ENCODE results near the gene GABRR2.

GABRR2 gene

GRCh38 chr6:89291256-89291819, 23.8 kb downstream of the GABRR2 start:
- no peak for DNase-seq (ENCODE audit: low read depth)

GRCh38 chr6:89290401-89291155, 24.5 kb downstream of the GABRR2 start:
- DNase-seq (ENCODE audit: low read depth) = no peak

- DNase-seq (ENCODE audit: low read depth) = no peak
These were observed 25.4 kb downstream of the GABRR2 start for GRCh38 chr6:89289710-89290109.

DNA sequence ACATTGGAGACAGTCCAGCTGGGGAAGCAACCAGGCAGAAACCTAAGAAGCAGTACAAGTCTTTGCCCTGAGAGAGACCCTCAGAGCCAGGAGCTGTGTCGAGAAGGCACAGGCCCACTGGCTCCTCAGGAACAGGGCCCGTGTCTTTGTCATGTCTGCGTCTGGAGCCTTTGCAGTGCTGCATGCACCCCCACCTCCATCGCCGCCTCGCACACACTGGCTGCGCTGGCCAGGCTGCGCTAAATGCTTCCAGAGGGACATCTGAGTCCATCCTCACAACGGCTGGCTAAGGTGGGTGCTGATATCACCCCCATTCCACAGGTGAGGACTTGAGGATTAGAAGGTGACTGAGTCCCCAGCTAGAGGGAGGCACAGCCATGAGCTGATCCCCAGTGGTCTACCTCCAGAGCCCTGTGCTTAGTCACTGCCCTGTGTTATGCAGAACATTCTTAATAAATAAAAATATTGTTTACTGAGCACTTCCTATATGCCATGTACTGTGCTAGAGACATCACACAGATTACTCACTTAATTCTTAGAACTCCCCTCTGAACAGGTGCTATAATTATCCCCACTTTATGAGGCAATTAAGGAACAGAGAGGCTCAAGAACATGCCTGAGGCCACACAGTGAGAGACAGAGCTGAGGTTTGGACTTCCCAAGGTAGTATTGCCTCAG, 27.6 kb downstream of the GABRR2 start:
- no peak for DNase-seq (ENCODE audit: low read depth)

GRCh38 chr6:89286516-89286915, 28.6 kb downstream of the GABRR2 start:
- DNase-seq (ENCODE audit: low read depth) = no peak

GRCh38 chr6:89284963-89285735, 29.9 kb downstream of the GABRR2 start:
- DNase-seq (ENCODE audit: low read depth) = no peak

DNA sequence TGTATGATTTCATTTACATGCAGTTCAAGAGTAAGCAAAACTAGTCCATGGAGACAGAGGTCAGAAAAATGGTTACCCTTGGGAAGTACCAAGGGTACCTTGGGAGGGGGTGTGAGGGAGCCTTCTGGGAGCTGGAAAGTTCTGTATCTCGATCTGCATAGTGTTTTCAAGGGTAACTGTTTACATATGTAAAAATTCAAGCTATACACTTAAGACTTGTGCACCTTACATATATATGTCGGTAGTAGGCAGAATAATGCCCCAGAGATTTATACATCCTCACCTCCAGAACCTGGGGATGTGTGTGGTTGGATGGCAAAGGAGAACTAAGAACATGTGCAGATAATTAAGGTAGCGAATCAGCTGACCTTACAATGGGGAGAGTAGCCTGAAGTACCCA, 31.0 kb downstream of the GABRR2 start:
- no peak for DNase-seq (ENCODE audit: low read depth)

DNA sequence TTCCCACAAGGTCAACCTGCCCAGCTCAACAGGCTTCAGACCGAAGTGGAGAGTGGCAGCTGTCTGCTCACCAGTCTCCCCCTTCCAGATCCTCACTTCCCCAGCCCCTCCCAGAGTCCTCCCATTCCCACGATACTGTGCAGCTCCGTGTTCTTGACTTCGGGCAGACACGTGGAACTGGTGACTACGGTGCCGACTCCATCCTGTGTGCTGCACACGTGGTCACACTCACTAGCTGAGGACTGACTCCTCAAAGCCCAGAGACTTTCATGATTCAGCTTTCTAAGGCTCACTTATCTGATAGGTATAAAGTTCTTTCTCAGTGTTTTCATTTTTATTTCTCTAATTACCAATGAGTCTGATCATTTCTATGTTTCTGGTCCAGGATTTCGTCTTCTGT, 32.4 kb downstream of the GABRR2 start:
- DNase-seq (ENCODE audit: low read depth) = no peak

- DNase-seq (ENCODE audit: low read depth) = no peak
These were observed 33.3 kb downstream of the GABRR2 start for GRCh38 chr6:89281779-89282246.

DNA sequence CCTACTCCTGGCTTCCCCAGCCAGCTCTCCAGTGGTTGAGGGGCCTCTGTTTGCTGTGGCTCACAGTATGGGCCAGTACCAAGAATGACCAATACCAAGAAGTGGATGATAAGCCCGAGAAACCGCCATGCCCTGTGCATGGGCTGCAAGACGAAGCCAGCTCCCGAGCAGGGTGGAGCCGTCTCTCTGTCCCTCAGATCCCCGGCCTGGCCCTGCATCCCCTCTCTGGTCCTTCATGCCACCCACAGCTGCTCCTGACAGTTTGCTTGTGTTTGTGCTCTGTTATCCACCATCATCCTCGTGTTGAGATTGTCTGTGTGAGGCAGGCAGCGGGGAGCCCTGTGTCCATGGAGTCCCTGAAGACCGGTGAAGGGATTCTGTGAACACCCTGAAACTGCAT, 36.1 kb downstream of the GABRR2 start:
- no peak for DNase-seq (ENCODE audit: low read depth)

DNA sequence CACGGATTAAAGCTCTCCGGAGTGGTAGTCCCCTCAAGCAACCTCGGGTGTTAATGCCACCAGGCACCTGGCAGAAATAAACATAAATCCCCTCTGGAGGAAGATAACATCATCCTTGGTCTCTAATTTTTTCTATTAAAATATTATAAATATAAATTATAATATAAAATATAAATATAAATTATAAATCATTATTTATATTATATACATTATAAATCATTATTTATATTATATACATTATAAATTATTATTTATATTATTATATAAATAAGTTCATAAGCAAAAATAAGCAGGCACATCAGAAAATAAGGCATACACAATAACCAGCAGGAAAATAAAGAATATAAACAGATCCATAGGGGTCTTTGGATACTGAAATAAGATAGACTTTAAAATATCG, 39.2 kb downstream of the GABRR2 start:
- DNase-seq (ENCODE audit: low read depth) = no peak

DNA sequence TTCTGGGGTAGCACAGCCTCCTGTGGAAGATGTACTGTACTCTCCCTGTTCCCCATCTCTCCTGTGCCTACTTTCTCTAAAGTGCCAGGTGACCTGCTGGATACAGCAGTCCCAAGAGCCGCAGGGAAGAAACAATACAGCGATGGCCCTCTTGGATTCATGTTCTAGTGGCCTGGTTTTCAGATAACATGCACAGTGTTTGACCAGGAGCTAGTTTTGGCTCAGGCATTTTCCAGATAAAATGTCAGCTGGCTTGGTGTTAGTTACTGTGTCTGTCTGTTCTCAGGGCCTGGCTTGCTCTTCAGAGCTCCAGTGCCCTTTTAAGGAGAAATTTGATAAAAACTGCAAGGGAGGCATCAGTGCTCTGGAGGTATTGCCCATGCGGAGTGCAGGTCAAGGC, 41.3 kb downstream of the GABRR2 start:
- DNase-seq (ENCODE audit: low read depth) = no peak

DNA sequence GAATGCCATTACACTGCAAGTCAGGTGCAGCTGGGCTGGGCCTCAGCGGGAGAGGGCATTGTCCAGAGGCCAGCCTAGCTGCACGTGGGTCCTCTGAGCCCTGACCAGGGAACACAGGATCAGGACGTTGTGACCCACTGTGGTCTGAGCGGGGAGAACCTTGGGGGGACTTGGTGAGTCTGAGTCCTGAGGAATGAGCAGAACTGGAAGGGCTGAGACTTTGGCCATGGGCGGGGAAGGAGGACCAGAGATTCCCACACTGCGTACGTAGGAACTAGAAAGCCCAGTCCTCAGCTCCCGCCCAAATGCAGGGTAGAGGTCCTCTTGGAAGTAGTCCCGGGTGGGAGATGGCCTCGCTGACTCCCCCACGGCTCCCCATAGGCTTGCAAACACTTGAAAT, 42.5 kb downstream of the GABRR2 start:
- DNase-seq (ENCODE audit: low read depth) = no peak

- DNase-seq (ENCODE audit: low read depth) = no peak
These were observed 44.0 kb downstream of the GABRR2 start for GRCh38 chr6:89270951-89271721.

GRCh38 chr6:89269981-89270380, 45.1 kb downstream of the GABRR2 start:
- no peak for DNase-seq (ENCODE audit: low read depth)

DNA sequence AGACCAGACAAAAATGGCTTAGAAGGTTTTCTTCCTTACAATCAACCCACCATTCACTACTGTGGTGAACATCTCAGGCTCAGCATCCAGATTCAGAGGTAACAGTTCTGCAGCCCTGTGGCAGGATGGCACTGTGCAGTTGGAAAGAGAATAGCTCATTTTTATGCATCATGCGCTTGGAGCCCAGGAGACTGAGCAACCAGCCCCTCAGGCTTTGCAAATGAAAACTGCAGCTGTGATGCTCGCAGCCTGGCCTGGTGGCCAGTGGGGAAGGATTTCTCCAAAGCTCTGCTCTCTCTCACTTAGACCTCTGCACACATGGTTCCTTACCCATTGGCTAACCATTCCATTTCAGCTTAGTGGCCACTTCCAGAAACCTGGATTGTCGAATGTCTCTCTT, 45.8 kb downstream of the GABRR2 start:
- no peak for DNase-seq (ENCODE audit: low read depth)

GRCh38 chr6:89268776-89269175, 46.3 kb downstream of the GABRR2 start:
- DNase-seq (ENCODE audit: low read depth) = no peak

DNA sequence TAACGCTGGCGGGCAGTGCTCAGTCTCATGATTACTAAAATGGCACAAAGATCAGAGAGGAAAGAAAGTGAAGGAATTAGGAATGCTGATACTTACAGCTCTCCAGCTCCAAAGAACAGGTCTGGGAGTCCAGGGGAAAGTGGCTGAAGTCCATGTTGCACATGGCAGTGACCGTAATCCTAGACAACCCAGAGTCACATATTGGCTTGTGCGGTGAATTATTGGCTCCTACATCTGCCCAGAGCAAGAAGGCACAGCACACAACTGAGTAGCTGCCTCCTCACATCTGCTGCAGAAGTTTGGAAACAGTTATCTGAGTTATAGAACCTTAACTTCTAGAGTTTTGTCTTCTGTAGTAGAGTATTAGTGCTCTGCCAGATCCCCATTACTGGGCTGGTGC, 47.2 kb downstream of the GABRR2 start:
- DNase-seq (ENCODE audit: low read depth) = no peak

- no peak for DNase-seq (ENCODE audit: low read depth)
These were observed 50.8 kb downstream of the GABRR2 start for GRCh38 chr6:89264296-89264695.

- no peak for DNase-seq (ENCODE audit: low read depth)
These were observed 54.3 kb downstream of the GABRR2 start for GRCh38 chr6:89260832-89261231.

DNA sequence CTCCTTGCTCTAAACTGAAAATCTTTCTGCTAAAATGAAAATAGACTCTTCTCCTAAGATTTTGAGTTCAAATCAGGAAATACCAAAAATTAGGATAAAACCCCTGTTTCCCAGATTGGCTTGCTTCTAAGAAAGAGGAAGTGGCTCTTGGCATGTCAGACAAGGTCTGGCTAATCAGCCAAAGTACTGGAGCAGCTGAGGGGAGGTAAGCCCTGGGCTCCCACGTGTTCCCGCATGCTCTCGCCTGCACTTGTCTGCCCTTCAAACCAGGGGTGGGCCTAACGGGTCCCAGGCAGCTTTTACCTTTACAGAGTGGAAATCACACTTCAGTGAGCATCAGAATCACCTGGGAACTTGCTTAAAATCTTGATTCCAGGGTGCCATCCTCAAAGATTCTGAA, 54.8 kb downstream of the GABRR2 start:
- no peak for DNase-seq (ENCODE audit: low read depth)

GRCh38 chr6:89258912-89259311, 56.2 kb downstream of the GABRR2 start:
- DNase-seq (ENCODE audit: low read depth) = no peak

Measured in T follicular helper cell (primary cell).